Measurements from ENCODE around the gene DISC1. TPM values are rescaled to one million over a fixed set of nuclear protein-coding genes. Genes with fewer than 3 reads are reported as not detected.
A peak's percentile ranks its signal among the peaks of the same experiment; 100 is the strongest.

DISC1 gene
- total and polyA plus RNA-seq, 4 experiments from 2014 or later, result 1.9 to 18.0 (median 10.0) TPM

DNA sequence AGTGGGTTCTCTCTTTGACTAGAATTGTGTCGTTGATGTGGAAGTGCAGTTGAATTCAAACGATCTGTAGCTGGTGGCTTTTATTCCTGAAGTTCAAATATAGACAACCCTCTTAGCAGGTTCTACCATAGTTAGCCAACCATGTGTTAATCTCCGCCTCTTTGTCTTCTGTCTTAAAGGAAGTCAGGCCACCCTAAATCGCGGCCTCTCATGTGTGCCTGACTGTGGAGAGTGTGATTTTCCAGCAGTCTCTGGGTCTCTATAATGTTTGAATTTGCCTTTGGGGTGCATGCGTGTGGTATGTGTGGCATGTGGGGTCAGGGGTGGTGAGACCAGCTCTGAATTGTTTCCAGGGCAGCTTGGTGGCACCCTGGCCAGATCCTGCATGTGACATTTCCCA lies 244.9 kb downstream of the DISC1 start:
- Histone ChIP-seq H3K9me3 (ENCODE audit: control insufficient read depth in 1 of 2, low read length in 2 of 2) (no peaks in the 10 kb centered on the region), H3K36me3 (ENCODE audit: insufficient read depth, low read length) (no peaks in the 10 kb centered on the region), H3K27ac (ENCODE audit: low read depth, low read length) (no peak overlapping the region), H3K4me1 (ENCODE audit: insufficient read depth, low read length) (peaks cover 25% of the 10 kb centered on the region), H3K4me3 (ENCODE audit: low read length in 2 of 2) (no peak overlapping the region), H3K27me3 (ENCODE audit: insufficient read depth, low read length) (no peaks in the 10 kb centered on the region)
- Mint-ChIP-seq H3K4me1 (peaks cover 31 to 53% (median 43%) of the 10 kb centered on the region in 4 donors), H3K9me3 (peaks cover 0 to 9% (median 3%) of the 10 kb centered on the region in 8 donors), H3K27ac (peak overlapping the region in 4 of 7 donors; percentile 38 to 74 (median 60)), H3K36me3 (peaks cover 8 to 20% of the 10 kb centered on the region in 2 donors), H3K27me3 (no peaks in the 10 kb centered on the region), H3K4me3 (peak overlapping the region in 5 of 8 donors; percentile 0 to 45 (median 29))
- CTCF ChIA-PET (ENCODE audit: partially characterized antibody), result interaction anchor here (0.6 to 9.4 kb wide), 3 partner anchors 26 to 756 kb away, joined by 3 to 70 read pairs (median 3); no protein-coding TSS in a partner anchor
- POLR2A ChIA-PET (ENCODE audit: partially characterized antibody), result no interaction called here
- intact Hi-C loops (cut with micrococcal nuclease), result no loop called here
- no peak for DNase-seq

DNA sequence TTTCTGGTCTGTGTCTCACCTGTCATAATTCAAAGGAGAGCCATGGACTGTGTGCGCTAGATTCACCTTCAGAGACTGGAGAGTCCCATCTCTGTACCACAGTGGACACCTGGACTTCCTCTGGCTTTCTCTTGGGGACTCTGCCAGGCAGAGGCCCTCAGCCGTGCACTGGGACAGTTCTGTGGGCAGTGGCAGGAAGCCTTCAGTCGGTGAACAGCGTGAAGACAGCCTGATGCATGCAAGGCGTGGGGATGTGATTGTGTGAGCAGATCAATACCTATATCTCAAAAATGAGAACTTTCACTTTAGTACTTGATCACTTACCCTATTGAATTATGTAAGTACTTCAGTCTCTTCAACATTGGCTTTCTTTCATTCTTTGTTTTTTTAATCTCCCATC lies 245.3 kb downstream of the DISC1 start:
- DNase-seq, result no peak
- peak overlapping the region in 7 of 8 donors; percentile 0 to 45 (median 29) for H3K4me3 Mint-ChIP-seq
- H3K4me1 ChIP-seq (ENCODE audit: insufficient read depth, low read length), result peaks cover 21% of the 10 kb centered on the region
- no peaks in the 10 kb centered on the region for H3K9me3 ChIP-seq (ENCODE audit: control insufficient read depth in 1 of 2, low read length in 2 of 2)
- peak overlapping the region in 4 of 7 donors; percentile 38 to 75 (median 68) for H3K27ac Mint-ChIP-seq
- CTCF ChIA-PET (ENCODE audit: partially characterized antibody), result interaction anchor here (1.2 to 9.4 kb wide), 2 partner anchors 26 to 60 kb away, joined by 3 to 70 read pairs; no protein-coding TSS in a partner anchor
- H3K36me3 ChIP-seq (ENCODE audit: insufficient read depth, low read length), result no peaks in the 10 kb centered on the region
- H3K27me3 Mint-ChIP-seq, result no peaks in the 10 kb centered on the region
- no peak overlapping the region for H3K27ac ChIP-seq (ENCODE audit: low read depth, low read length)
- POLR2A ChIA-PET (ENCODE audit: partially characterized antibody), result no interaction called here
- peaks cover 0 to 9% (median 4%) of the 10 kb centered on the region in 8 donors for H3K9me3 Mint-ChIP-seq
- no peaks in the 10 kb centered on the region for H3K27me3 ChIP-seq (ENCODE audit: insufficient read depth, low read length)
- H3K4me1 Mint-ChIP-seq, result peaks cover 27 to 49% (median 39%) of the 10 kb centered on the region in 4 donors
- peaks cover 8 to 24% of the 10 kb centered on the region in 2 donors for H3K36me3 Mint-ChIP-seq
- H3K4me3 ChIP-seq (ENCODE audit: low read length in 2 of 2), result no peak overlapping the region
- intact Hi-C loops (cut with micrococcal nuclease), result no loop called here

DNA sequence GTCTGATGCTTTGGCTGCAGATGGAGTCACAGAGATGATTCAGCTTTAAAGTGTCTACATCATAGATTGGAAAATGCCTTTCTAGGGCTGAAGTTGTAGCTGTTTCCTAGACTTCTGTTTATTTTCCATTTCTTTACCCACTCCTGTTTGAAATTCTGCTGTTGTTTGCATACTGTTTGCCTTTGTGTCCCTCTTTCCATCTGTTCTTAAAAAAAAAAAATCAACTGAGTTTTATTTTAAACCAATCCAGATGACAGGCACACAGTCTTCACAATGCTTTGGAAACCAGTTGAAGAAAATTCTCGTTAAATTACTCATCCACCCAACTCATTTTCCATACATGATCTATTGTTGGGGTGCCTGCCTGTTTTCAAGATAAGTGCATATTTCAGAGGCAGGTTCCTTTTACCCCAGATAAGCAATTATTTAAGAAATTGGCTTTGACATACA lies 245.9 kb downstream of the DISC1 start:
- H3K27ac ChIP-seq (ENCODE audit: low read depth, low read length), result no peak overlapping the region
- H3K9me3 Mint-ChIP-seq, result peaks cover 0 to 9% (median 4%) of the 10 kb centered on the region in 8 donors
- no peaks in the 10 kb centered on the region for H3K9me3 ChIP-seq (ENCODE audit: control insufficient read depth in 1 of 2, low read length in 2 of 2)
- peaks cover 26 to 45% (median 37%) of the 10 kb centered on the region in 4 donors for H3K4me1 Mint-ChIP-seq
- ChIA-PET CTCF (ENCODE audit: partially characterized antibody) (interaction anchor here (1.2 kb wide), 1 partner anchor 25 kb away, joined by 3 read pairs; no protein-coding TSS in a partner anchor), POLR2A (ENCODE audit: partially characterized antibody) (interaction anchor here (0.6 kb wide), 1 partner anchor 660 kb away, joined by 3 read pairs; no protein-coding TSS in a partner anchor)
- intact Hi-C loops (cut with micrococcal nuclease), result no loop called here
- H3K4me1 ChIP-seq (ENCODE audit: insufficient read depth, low read length), result peaks cover 15% of the 10 kb centered on the region
- peaks cover 8 to 24% of the 10 kb centered on the region in 2 donors for H3K36me3 Mint-ChIP-seq
- H3K4me3 ChIP-seq (ENCODE audit: low read length in 2 of 2), result no peak overlapping the region
- DNase-seq, result no peak
- no peaks in the 10 kb centered on the region for H3K36me3 ChIP-seq (ENCODE audit: insufficient read depth, low read length)
- H3K27me3 ChIP-seq (ENCODE audit: insufficient read depth, low read length), result no peaks in the 10 kb centered on the region
- no peaks in the 10 kb centered on the region for H3K27me3 Mint-ChIP-seq
- peak overlapping the region in 3 of 8 donors; percentile 0 to 18 (median 8) for H3K4me3 Mint-ChIP-seq
- H3K27ac Mint-ChIP-seq, result peak overlapping the region in 2 of 7 donors; percentile 10 to 29

DNA sequence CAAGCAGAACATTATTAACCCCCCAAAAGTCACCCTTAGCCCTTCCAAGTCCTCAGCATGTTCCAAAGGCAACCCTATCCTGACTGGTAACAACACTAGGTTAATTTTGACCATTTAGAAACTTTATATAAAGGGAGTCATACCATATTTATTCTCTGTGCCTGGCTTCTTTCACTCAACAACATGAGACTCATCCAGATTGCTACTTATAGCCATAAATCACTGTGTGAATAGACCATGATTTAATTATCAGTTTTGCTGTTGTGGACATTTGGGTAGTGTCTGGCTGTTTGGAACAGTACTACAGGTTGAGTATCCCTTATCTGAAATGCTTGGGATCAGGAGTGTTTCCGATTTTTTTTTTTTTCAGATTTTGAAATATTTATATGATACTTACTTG lies 252.1 kb downstream of the DISC1 start:
- intact Hi-C loops (cut with micrococcal nuclease), result no loop called here
- ChIA-PET CTCF (ENCODE audit: partially characterized antibody) (no interaction called here), POLR2A (ENCODE audit: partially characterized antibody) (no interaction called here)
- no peaks in the 10 kb centered on the region for H3K4me1 ChIP-seq (ENCODE audit: insufficient read depth, low read length)
- Mint-ChIP-seq H3K27ac (no peak overlapping the region), H3K9me3 (peaks cover 0 to 9% (median 4%) of the 10 kb centered on the region in 8 donors), H3K27me3 (no peaks in the 10 kb centered on the region), H3K4me1 (peaks cover 0 to 12% (median 8%) of the 10 kb centered on the region in 4 donors), H3K4me3 (no peak overlapping the region), H3K36me3 (peaks cover 6 to 25% of the 10 kb centered on the region in 2 donors)
- H3K9me3 ChIP-seq (ENCODE audit: control insufficient read depth in 1 of 2, low read length in 2 of 2), result no peaks in the 10 kb centered on the region
- DNase-seq, result no peak
- no peak overlapping the region for H3K27ac ChIP-seq (ENCODE audit: low read depth, low read length)
- no peaks in the 10 kb centered on the region for H3K36me3 ChIP-seq (ENCODE audit: insufficient read depth, low read length)
- no peaks in the 10 kb centered on the region for H3K27me3 ChIP-seq (ENCODE audit: insufficient read depth, low read length)
- no peak overlapping the region for H3K4me3 ChIP-seq (ENCODE audit: low read length in 2 of 2)

DNA sequence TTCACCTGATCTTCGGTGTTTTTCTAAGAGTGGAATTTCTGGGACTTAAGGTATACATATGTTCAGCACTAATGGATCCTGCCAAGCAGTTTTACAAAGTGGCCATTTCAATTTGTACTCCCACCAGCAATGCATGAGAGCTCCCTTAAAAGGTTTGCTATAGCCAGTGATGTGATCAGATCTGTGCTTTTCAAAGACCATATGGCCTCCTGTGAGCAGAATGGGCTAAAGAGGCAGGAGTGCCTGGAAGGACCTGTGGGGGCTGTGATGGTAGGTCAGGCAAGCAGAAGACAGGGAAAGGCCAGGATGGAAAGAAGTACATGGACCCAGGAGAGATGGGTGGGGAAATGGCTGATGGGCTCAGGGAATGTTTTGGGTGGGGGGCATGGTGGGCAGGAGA lies 252.7 kb downstream of the DISC1 start:
- Mint-ChIP-seq H3K9me3 (peaks cover 0 to 9% (median 4%) of the 10 kb centered on the region in 8 donors), H3K27ac (peak overlapping the region in 1 of 7 donors; percentile 7), H3K27me3 (no peaks in the 10 kb centered on the region), H3K4me1 (peaks cover 0 to 12% (median 8%) of the 10 kb centered on the region in 4 donors), H3K4me3 (no peak overlapping the region), H3K36me3 (peaks cover 6 to 25% of the 10 kb centered on the region in 2 donors)
- no peaks in the 10 kb centered on the region for H3K36me3 ChIP-seq (ENCODE audit: insufficient read depth, low read length)
- no peak overlapping the region for H3K27ac ChIP-seq (ENCODE audit: low read depth, low read length)
- intact Hi-C loops (cut with micrococcal nuclease), result no loop called here
- CTCF ChIA-PET (ENCODE audit: partially characterized antibody), result no interaction called here
- DNase-seq, result no peak
- POLR2A ChIA-PET (ENCODE audit: partially characterized antibody), result no interaction called here
- H3K4me3 ChIP-seq (ENCODE audit: low read length in 2 of 2), result no peak overlapping the region
- no peaks in the 10 kb centered on the region for H3K9me3 ChIP-seq (ENCODE audit: control insufficient read depth in 1 of 2, low read length in 2 of 2)
- H3K4me1 ChIP-seq (ENCODE audit: insufficient read depth, low read length), result no peaks in the 10 kb centered on the region
- H3K27me3 ChIP-seq (ENCODE audit: insufficient read depth, low read length), result no peaks in the 10 kb centered on the region

DNA sequence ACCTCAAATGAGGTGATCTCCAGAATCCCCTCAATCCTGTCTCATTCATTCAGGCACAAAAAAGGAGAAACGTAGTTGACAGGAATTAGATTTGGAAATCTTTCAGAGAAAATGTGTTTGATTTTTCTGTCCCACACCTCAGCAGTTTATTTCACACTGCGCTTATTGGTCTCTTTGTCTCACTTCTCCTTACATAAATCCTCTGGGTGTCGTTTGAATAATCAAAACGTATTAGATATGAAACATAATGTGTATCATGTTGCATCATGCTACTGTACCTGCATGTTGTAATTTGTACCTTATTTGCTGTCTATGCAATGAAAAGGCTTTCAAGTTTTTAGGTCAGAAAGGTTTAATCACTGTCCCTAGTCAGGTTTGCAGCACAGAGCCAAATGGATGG lies 255.7 kb downstream of the DISC1 start:
- Histone ChIP-seq H3K9me3 (ENCODE audit: control insufficient read depth in 1 of 2, low read length in 2 of 2) (no peaks in the 10 kb centered on the region), H3K27me3 (ENCODE audit: insufficient read depth, low read length) (no peaks in the 10 kb centered on the region), H3K4me1 (ENCODE audit: insufficient read depth, low read length) (no peaks in the 10 kb centered on the region), H3K27ac (ENCODE audit: low read depth, low read length) (no peak overlapping the region), H3K36me3 (ENCODE audit: insufficient read depth, low read length) (no peaks in the 10 kb centered on the region), H3K4me3 (ENCODE audit: low read length in 2 of 2) (no peak overlapping the region)
- POLR2A ChIA-PET (ENCODE audit: partially characterized antibody), result no interaction called here
- no peaks in the 10 kb centered on the region for H3K27me3 Mint-ChIP-seq
- H3K4me3 Mint-ChIP-seq, result no peak overlapping the region
- peaks cover 2 to 14% of the 10 kb centered on the region in 2 donors for H3K36me3 Mint-ChIP-seq
- peaks cover 5 to 15% (median 8%) of the 10 kb centered on the region in 4 donors for H3K4me1 Mint-ChIP-seq
- intact Hi-C loops (cut with micrococcal nuclease), result no loop called here
- DNase-seq, result no peak
- CTCF ChIA-PET (ENCODE audit: partially characterized antibody), result interaction anchor here (1.6 kb wide), 1 partner anchor 49 kb away, joined by 5 read pairs; no protein-coding TSS in a partner anchor
- H3K27ac Mint-ChIP-seq, result no peak overlapping the region
- H3K9me3 Mint-ChIP-seq, result peaks cover 0 to 2% (median 0%) of the 10 kb centered on the region in 8 donors

DNA sequence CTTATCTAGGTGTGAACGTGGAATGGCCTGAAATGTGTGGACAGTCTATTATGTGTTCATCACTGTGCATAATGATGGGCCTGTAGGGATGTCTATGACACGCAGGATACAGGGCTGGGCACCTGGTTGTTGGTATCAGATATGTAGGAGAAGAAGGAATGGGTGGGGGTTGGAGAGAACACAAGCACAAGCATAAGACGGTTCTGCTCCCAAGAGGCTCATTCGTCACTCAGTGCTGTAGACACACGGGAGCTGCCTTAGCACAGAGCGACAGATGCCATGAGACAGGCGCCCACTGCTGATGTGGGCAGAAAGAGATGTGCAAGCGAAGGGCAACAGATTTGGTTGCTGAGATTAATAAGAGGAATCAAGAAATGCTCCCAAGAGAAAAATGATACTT lies 256.2 kb downstream of the DISC1 start:
- H3K27me3 ChIP-seq (ENCODE audit: insufficient read depth, low read length), result no peaks in the 10 kb centered on the region
- H3K9me3 ChIP-seq (ENCODE audit: control insufficient read depth in 1 of 2, low read length in 2 of 2), result no peaks in the 10 kb centered on the region
- H3K27ac Mint-ChIP-seq, result peak overlapping the region in 2 of 7 donors; percentile 28 to 58
- peaks cover 2 to 14% of the 10 kb centered on the region in 2 donors for H3K36me3 Mint-ChIP-seq
- DNase-seq, result no peak
- no peak overlapping the region for H3K27ac ChIP-seq (ENCODE audit: low read depth, low read length)
- no peaks in the 10 kb centered on the region for H3K4me1 ChIP-seq (ENCODE audit: insufficient read depth, low read length)
- H3K9me3 Mint-ChIP-seq, result peaks cover 0 to 2% (median 0%) of the 10 kb centered on the region in 8 donors
- intact Hi-C loops (cut with micrococcal nuclease), result no loop called here
- CTCF ChIA-PET (ENCODE audit: partially characterized antibody), result no interaction called here
- peaks cover 5 to 15% (median 8%) of the 10 kb centered on the region in 4 donors for H3K4me1 Mint-ChIP-seq
- no peaks in the 10 kb centered on the region for H3K27me3 Mint-ChIP-seq
- H3K4me3 Mint-ChIP-seq, result no peak overlapping the region
- H3K36me3 ChIP-seq (ENCODE audit: insufficient read depth, low read length), result no peaks in the 10 kb centered on the region
- H3K4me3 ChIP-seq (ENCODE audit: low read length in 2 of 2), result no peak overlapping the region
- POLR2A ChIA-PET (ENCODE audit: partially characterized antibody), result no interaction called here

Data from CD4-positive, alpha-beta memory T cell (primary cell).